HG02981 (cell line): Measurements from ENCODE around the gene CHKA.

Experiments used
- ATAC-seq: cut with Tn5 transposase; IDR thresholded peaks from one replicate; pipeline ENCODE4 v1.9.1; 2021; ENCODE audit warnings: mild to moderate bottlenecking, moderate library complexity; ENCODE audit not compliant: unreplicated experiment

Gene CHKA

GRCh38 chr11:68076371-68077042, 44.7 kb downstream of the CHKA start:
- ATAC-seq: no peak

GRCh38 chr11:68074584-68075352, 46.4 kb downstream of the CHKA start:
- ATAC-seq: no peak

GRCh38 chr11:68071281-68072048, 49.7 kb downstream of the CHKA start:
- ATAC-seq: no peak

GRCh38 chr11:68067991-68068390, 53.2 kb downstream of the CHKA start:
- ATAC-seq: no peak

GRCh38 chr11:68066742-68067141, 54.4 kb downstream of the CHKA start:
- no peak for ATAC-seq

GRCh38 chr11:68065841-68066240, 55.3 kb downstream of the CHKA start:
- no peak for ATAC-seq

- no peak for ATAC-seq
Measured at GRCh38 chr11:68064926-68065325, 56.3 kb downstream of the CHKA start.

GRCh38 chr11:68061508-68061907, 59.7 kb downstream of the CHKA start:
- ATAC-seq: no peak

- ATAC-seq: no peak
Measured at GRCh38 chr11:68057807-68058206, 63.4 kb downstream of the CHKA start.

- ATAC-seq: no peak
Measured at GRCh38 chr11:68056317-68057285, 64.6 kb downstream of the CHKA start.

GRCh38 chr11:68053981-68054812, 67.0 kb downstream of the CHKA start:
- ATAC-seq: no peak

GRCh38 chr11:68053117-68053516, 68.1 kb downstream of the CHKA start:
- no peak for ATAC-seq

GRCh38 chr11:68052137-68052873, 68.9 kb downstream of the CHKA start:
- ATAC-seq: no peak

- no peak for ATAC-seq
Measured at GRCh38 chr11:68051191-68052136, 69.7 kb downstream of the CHKA start.

GRCh38 chr11:68050371-68050841, 70.8 kb downstream of the CHKA start:
- no peak for ATAC-seq

- no peak for ATAC-seq
Measured at GRCh38 chr11:68049509-68050370, 71.4 kb downstream of the CHKA start.
